GM21737 (cell line): ENCODE results near the gene MKI67.

ENCODE experiments used
- ATAC-seq: cut with Tn5 transposase; IDR thresholded peaks from one replicate; pipeline ENCODE4 v1.9.1; 2021; ENCODE audit warnings: mild to moderate bottlenecking, moderate library complexity; ENCODE audit not compliant: unreplicated experiment

The MKI67 gene

GRCh38 chr10:128066870-128067382 is 59.3 kb downstream of the MKI67 start:
- ATAC-seq = no peak

- no peak for ATAC-seq
These were observed 60.2 kb downstream of the MKI67 start for GRCh38 chr10:128065881-128066534.

GRCh38 chr10:128064970-128065580 is 61.1 kb downstream of the MKI67 start:
- peak; percentile 40 for ATAC-seq

GRCh38 chr10:128064108-128064969 is 61.9 kb downstream of the MKI67 start:
- peak; percentile 56 for ATAC-seq

GRCh38 chr10:128063736-128064107 is 62.5 kb downstream of the MKI67 start:
- no peak for ATAC-seq

GRCh38 chr10:128062881-128063563 is 63.2 kb downstream of the MKI67 start:
- peak; percentile 40 for ATAC-seq

GRCh38 chr10:128062331-128062880 is 63.8 kb downstream of the MKI67 start:
- ATAC-seq = no peak

- ATAC-seq = no peak
These were observed 64.6 kb downstream of the MKI67 start for GRCh38 chr10:128061306-128062300.

GRCh38 chr10:128060341-128061250 is 65.6 kb downstream of the MKI67 start:
- ATAC-seq = no peak

- no peak for ATAC-seq
These were observed 66.3 kb downstream of the MKI67 start for GRCh38 chr10:128059982-128060293.

GRCh38 chr10:128059266-128059981 is 66.8 kb downstream of the MKI67 start:
- no peak for ATAC-seq

GRCh38 chr10:128058750-128059134 is 67.5 kb downstream of the MKI67 start:
- no peak for ATAC-seq

- no peak for ATAC-seq
These were observed 68.0 kb downstream of the MKI67 start for GRCh38 chr10:128058106-128058749.

GRCh38 chr10:128056303-128057050 is 69.7 kb downstream of the MKI67 start:
- ATAC-seq = no peak

- no peak for ATAC-seq
These were observed 71.0 kb downstream of the MKI67 start for GRCh38 chr10:128055061-128055868.
